PC-3 (cell line): ENCODE measurements around the gene RPL31. TPM values are rescaled to one million over a fixed set of nuclear protein-coding genes. Genes with fewer than 3 reads are reported as not detected.
"Not testable (repeated sequence)": the region's sequence is repeated elsewhere in the genome, so short reads cannot be mapped to it uniquely, and the experiment has no call there.

Experiments
- ATAC-seq: fragments of 200-7000 bp; cut with Tn5 transposase; 2 replicates; pipeline ENCODE4 v1.9.1; 2020; ENCODE audit warnings: mild to moderate bottlenecking, moderate library complexity
- BruUV-seq: library from RNA; stranded (reverse); fragments of 400-500 nt; replicated peaks from 2 replicates; lab custom pipeline; 2021; lab: Mats Ljungman, UMichigan
- CTCF ChIA-PET: fragments of 300-600 bp; sonication (Branson Sonifier 250); formaldehyde crosslinking; loops from one replicate; lab custom pipeline; 2022; ENCODE audit warnings: antibody characterized with exemption; lab: Charles Lee
- POLR2A ChIA-PET: fragments of 300-600 bp; sonication (Branson Sonifier 250); formaldehyde crosslinking; loops from one replicate; lab custom pipeline; 2022; ENCODE audit warnings: antibody characterized with exemption; ENCODE audit not compliant: unreplicated experiment; lab: Charles Lee
- DNase-seq: peaks from one replicate; pipeline ENCODE4 v3.0.0-alpha.2; 2015
- H2AFZ ChIP-seq: fragments of 300-600 bp; sonication (generic); 2 replicates; pipeline ENCODE4 v1.6.0; 2016; ENCODE audit warnings: antibody characterized with exemption, low read length
- H3F3A ChIP-seq: fragments of 300-600 bp; sonication (generic); one replicate; pipeline ENCODE4 v1.6.0; 2017; ENCODE audit warnings: antibody characterized with exemption, low read length, control low read depth, mild to moderate bottlenecking; ENCODE audit not compliant: unreplicated experiment
- H3K27ac ChIP-seq: fragments of 300-600 bp; sonication (generic); 2 replicates; pipeline ENCODE4 v1.5.1; 2016; ENCODE audit warnings: mild to moderate bottlenecking, low read length
- H3K27me3 ChIP-seq: fragments of 300-600 bp; sonication (generic); 2 replicates; pipeline ENCODE4 v1.6.1; 2016; ENCODE audit warnings: low read length, mixed read lengths
- H3K36me3 ChIP-seq: fragments of 300-600 bp; sonication (generic); 2 replicates; pipeline ENCODE4 v1.6.1; 2016; ENCODE audit warnings: low read depth, mixed run types, low read length, mixed read lengths
- H3K4me1 ChIP-seq: fragments of 300-600 bp; sonication (generic); 2 replicates; pipeline ENCODE4 v1.5.1; 2016; ENCODE audit warnings: low read length; ENCODE audit not compliant: insufficient read depth
- H3K4me2 ChIP-seq: fragments of 300-600 bp; sonication (generic); 2 replicates; pipeline ENCODE4 v1.6.0; 2016; ENCODE audit warnings: low read length
- H3K4me3 ChIP-seq: fragments of 300-600 bp; sonication (generic); 2 replicates; pipeline ENCODE4 v1.5.1; 2016; ENCODE audit warnings: mild to moderate bottlenecking, low read length, mixed read lengths
- H3K79me2 ChIP-seq: fragments of 300-600 bp; sonication (generic); 2 replicates; pipeline ENCODE4 v1.6.1; 2017; ENCODE audit warnings: low read length, mixed read lengths
- H3K9ac ChIP-seq: fragments of 300-600 bp; sonication (generic); 2 replicates; pipeline ENCODE4 v1.6.0; 2016; ENCODE audit warnings: mild to moderate bottlenecking, low read length
- H3K9me2 ChIP-seq: fragments of 300-600 bp; sonication (generic); replicated peaks from 2 replicates; pipeline ENCODE4 v1.6.1; 2016; ENCODE audit warnings: mixed run types, low read length, mixed read lengths
- H3K9me3 ChIP-seq: fragments of 300-600 bp; sonication (generic); 2 replicates; pipeline ENCODE4 v1.6.1; 2016; ENCODE audit warnings: low read length, mixed read lengths
- H4K20me1 ChIP-seq: fragments of 300-600 bp; sonication (generic); 2 replicates; pipeline ENCODE4 v1.6.1; 2016; ENCODE audit warnings: low read length, mixed read lengths
- EZH2 ChIP-seq: fragments of 300-600 bp; sonication (generic); IDR thresholded peaks from one replicate; pipeline ENCODE4 v1.6.1; 2017; ENCODE audit warnings: antibody characterized with exemption, mild to moderate bottlenecking, low read length; ENCODE audit not compliant: unreplicated experiment
- EZH2phosphoT487 ChIP-seq: fragments of 300-600 bp; sonication (generic); IDR thresholded peaks from 2 replicates; pipeline ENCODE4 v1.6.1; 2018; ENCODE audit warnings: mild to moderate bottlenecking, antibody characterized with exemption, low read length, borderline replicate concordance
- intact Hi-C: fragments of 100-400 bp; cut with micrococcal nuclease; formaldehyde crosslinking; loops from 2 replicates; pipeline ENCODE4 v1.9.0; 2023
- total RNA-seq: library from RNA; depleted of rRNA; stranded (reverse); fragments of >200 nt; gene quantifications from 2 replicates; pipeline ENCODE4 v1.2.3, GENCODE V29; 2014
- TF ChIP-seq, protein P1 (sequence below): fragments of 300-600 bp; sonication (generic); conservative IDR thresholded peaks from 2 replicates; pipeline ENCODE4 v1.5.1; 2017; ENCODE audit warnings: antibody characterized with exemption, low read depth, mild to moderate bottlenecking, low read length

RPL31 gene
- total RNA-seq, 1 experiment from 2014 or later, result 756 TPM

GRCh38 chr2:101047774-101048173 lies 45.7 kb downstream of the RPL31 start:
- Histone ChIP-seq H3K27ac (peak overlapping the region; percentile 81), H3K9me3 (no peaks in the 10 kb centered on the region), H3K4me3 (no peak overlapping the region), H3K27me3 (no peaks in the 10 kb centered on the region), H2AFZ (no peak overlapping the region), H3K4me2 (peak overlapping the region; percentile 55), H3K36me3 (peaks cover 20% of the 10 kb centered on the region), H4K20me1 (no peaks in the 10 kb centered on the region), H3K4me1 (peaks cover 18% of the 10 kb centered on the region), H3K79me2 (peaks cover 13% of the 10 kb centered on the region; the same call in 1 of the 2 replicates), H3K9ac (peak overlapping the region; percentile 24; the same call in 1 of the 2 replicates), H3F3A (no peaks in the 10 kb centered on the region), H3K9me2 (no peaks in the 10 kb centered on the region)
- TF ChIP-seq, protein P1, sequence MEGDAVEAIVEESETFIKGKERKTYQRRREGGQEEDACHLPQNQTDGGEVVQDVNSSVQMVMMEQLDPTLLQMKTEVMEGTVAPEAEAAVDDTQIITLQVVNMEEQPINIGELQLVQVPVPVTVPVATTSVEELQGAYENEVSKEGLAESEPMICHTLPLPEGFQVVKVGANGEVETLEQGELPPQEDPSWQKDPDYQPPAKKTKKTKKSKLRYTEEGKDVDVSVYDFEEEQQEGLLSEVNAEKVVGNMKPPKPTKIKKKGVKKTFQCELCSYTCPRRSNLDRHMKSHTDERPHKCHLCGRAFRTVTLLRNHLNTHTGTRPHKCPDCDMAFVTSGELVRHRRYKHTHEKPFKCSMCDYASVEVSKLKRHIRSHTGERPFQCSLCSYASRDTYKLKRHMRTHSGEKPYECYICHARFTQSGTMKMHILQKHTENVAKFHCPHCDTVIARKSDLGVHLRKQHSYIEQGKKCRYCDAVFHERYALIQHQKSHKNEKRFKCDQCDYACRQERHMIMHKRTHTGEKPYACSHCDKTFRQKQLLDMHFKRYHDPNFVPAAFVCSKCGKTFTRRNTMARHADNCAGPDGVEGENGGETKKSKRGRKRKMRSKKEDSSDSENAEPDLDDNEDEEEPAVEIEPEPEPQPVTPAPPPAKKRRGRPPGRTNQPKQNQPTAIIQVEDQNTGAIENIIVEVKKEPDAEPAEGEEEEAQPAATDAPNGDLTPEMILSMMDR, result no peak
- no TSS peak for BruUV-seq
- ATAC-seq (peak; percentile 11), DNase-seq (no peak)
- intact Hi-C loops, result no loop called here
- CTCF ChIA-PET, result interaction anchor here (1.0 kb wide), 1 partner anchor 17 kb away, joined by 3 read pairs; no protein-coding TSS in a partner anchor
- POLR2A ChIA-PET, result no interaction called here

- Histone ChIP-seq H4K20me1 (no peaks in the 10 kb centered on the region), H3K79me2 (peaks cover 13% of the 10 kb centered on the region; the same call in 1 of the 2 replicates), H3K36me3 (peaks cover 20% of the 10 kb centered on the region), H3K4me3 (no peak overlapping the region), H3K9ac (no peak overlapping the region), H3K27me3 (no peaks in the 10 kb centered on the region), H2AFZ (no peak overlapping the region), H3K4me2 (no peak overlapping the region), H3K9me2 (no peaks in the 10 kb centered on the region), H3F3A (no peaks in the 10 kb centered on the region), H3K4me1 (peaks cover 18% of the 10 kb centered on the region), H3K27ac (no peak overlapping the region), H3K9me3 (no peaks in the 10 kb centered on the region)
- TF ChIP-seq EZH2 (no peak), EZH2phosphoT487 (no peak)
- TF ChIP-seq, protein P1, result no peak
- DNase-seq, result no peak
- BruUV-seq, result no TSS peak
- ChIA-PET POLR2A (no interaction called here), CTCF (no interaction called here)
- no peak for ATAC-seq
- intact Hi-C loops, result no loop called here
These were observed 46.7 kb downstream of the RPL31 start for GRCh38 chr2:101048756-101049155.

DNA sequence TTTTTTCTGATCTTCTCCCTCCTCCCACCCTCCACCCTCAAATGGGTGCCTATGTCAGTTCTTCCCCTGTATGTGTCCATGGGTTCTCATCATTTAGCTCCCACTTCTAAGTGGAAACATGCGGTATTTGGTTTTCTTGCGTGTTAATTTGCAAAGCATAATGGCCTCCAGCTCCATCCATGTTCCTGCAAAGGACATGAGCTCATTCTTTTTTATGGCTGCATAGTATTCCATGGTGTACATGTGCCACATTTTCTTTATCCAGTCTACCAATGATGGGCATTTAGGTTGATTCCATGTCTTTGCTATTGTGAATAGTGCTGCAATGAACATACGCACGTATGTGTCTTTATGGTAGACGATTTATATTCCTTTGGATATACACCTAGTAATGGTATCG lies 48.8 kb downstream of the RPL31 start:
- Histone ChIP-seq H3K79me2 (peaks cover 13% of the 10 kb centered on the region; the same call in 1 of the 2 replicates), H3K36me3 (peaks cover 30% of the 10 kb centered on the region), H3K4me1 (peaks cover 18% of the 10 kb centered on the region)
- H2AFZ ChIP-seq, H3K27ac ChIP-seq, CTCF ChIA-PET, H4K20me1 ChIP-seq, H3K4me3 ChIP-seq, H3K9me2 ChIP-seq, BruUV-seq, ATAC-seq, H3K4me2 ChIP-seq, DNase-seq, POLR2A ChIA-PET, H3F3A ChIP-seq, intact Hi-C loops, H3K9me3 ChIP-seq, H3K9ac ChIP-seq, H3K27me3 ChIP-seq: not testable (repeated sequence)
